Upper lobe of right lung (tissue), 1 donor: ENCODE measurements around the gene SNW1. TPM values are rescaled to one million over a fixed set of nuclear protein-coding genes. Genes with fewer than 3 reads are reported as not detected.
"Not testable (repeated sequence)": the region's sequence is repeated elsewhere in the genome, so short reads cannot be mapped to it uniquely, and the experiment has no call there.

ENCODE experiments used
- ATAC-seq: fragments of 200-7000 bp; cut with Tn5 transposase; one replicate; pipeline ENCODE4 v1.9.1; 2020; ENCODE audit warnings: mild to moderate bottlenecking, moderate library complexity
- DNase-seq: peaks from one replicate; pipeline ENCODE4 v3.0.0-alpha.2; 2020
- H3K27ac ChIP-seq: fragments of 200-600 bp; one replicate; pipeline ENCODE4 v1.8.0; 2022
- H3K27me3 ChIP-seq: fragments of 200-600 bp; one replicate; pipeline ENCODE4 v1.8.0; 2022; ENCODE audit warnings: mild to moderate bottlenecking
- H3K36me3 ChIP-seq: fragments of 200-600 bp; one replicate; pipeline ENCODE4 v1.8.0; 2022
- H3K4me1 ChIP-seq: fragments of 200-600 bp; one replicate; pipeline ENCODE4 v1.8.0; 2022
- H3K4me3 ChIP-seq: fragments of 200-600 bp; one replicate; pipeline ENCODE4 v1.8.0; 2022; ENCODE audit warnings: mild to moderate bottlenecking
- H3K9me3 ChIP-seq: fragments of 200-600 bp; one replicate; pipeline ENCODE4 v1.8.0; 2022
- intact Hi-C: fragments of 100-400 bp; cut with DNase I; formaldehyde crosslinking; loops from one replicate; pipeline ENCODE4 v1.11.0; 2022
- total RNA-seq: library from RNA; stranded (reverse); fragmentation: NEBNext Ultra II Directional; extraction: Animal tissue kit (Norgen Biotek cat#: 25700); gene quantifications from one replicate; pipeline ENCODE4 v1.2.1, GENCODE V29; 2021
- TF ChIP-seq, protein P1 (sequence below): fragments of 200-600 bp; IDR thresholded peaks from one replicate; pipeline ENCODE4 v1.8.0; 2022; ENCODE audit warnings: antibody characterized with exemption
- donor health status: DM: no; HTN: yes; CAD: no; lungs with severe emphysema.

SNW1 gene
- total RNA-seq, 1 donor from 2014 or later, result 64.7 TPM

DNA sequence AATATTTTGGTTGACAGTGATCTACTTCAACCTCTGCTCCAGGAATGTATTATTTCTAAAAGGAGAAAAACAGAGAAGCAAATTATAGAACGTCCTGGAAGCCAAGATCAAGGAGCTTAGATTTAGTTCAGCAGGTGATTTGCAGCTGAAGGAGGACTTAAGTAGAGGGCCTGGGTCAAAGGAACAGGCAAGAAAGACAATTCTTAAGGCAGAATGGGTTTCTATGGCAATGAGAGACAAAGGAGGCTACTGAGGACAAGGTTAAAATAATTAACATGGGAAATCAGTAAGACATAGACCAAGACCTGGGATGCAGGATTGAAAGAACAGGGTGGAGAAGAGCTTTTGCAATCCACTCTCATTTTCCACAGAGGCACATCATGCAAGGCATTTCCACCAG, 2.4 kb upstream of the SNW1 start:
- Histone ChIP-seq H3K27me3 (no peaks in the 10 kb centered on the region), H3K4me3 (no peak overlapping the region), H3K36me3 (no peaks in the 10 kb centered on the region), H3K9me3 (no peaks in the 10 kb centered on the region), H3K4me1 (peaks cover 16% of the 10 kb centered on the region), H3K27ac (no peak overlapping the region)
- TF ChIP-seq, protein P1, sequence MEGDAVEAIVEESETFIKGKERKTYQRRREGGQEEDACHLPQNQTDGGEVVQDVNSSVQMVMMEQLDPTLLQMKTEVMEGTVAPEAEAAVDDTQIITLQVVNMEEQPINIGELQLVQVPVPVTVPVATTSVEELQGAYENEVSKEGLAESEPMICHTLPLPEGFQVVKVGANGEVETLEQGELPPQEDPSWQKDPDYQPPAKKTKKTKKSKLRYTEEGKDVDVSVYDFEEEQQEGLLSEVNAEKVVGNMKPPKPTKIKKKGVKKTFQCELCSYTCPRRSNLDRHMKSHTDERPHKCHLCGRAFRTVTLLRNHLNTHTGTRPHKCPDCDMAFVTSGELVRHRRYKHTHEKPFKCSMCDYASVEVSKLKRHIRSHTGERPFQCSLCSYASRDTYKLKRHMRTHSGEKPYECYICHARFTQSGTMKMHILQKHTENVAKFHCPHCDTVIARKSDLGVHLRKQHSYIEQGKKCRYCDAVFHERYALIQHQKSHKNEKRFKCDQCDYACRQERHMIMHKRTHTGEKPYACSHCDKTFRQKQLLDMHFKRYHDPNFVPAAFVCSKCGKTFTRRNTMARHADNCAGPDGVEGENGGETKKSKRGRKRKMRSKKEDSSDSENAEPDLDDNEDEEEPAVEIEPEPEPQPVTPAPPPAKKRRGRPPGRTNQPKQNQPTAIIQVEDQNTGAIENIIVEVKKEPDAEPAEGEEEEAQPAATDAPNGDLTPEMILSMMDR, result no peak
- intact Hi-C loops, result no loop called here
- DNase-seq, result no peak
- no peak for ATAC-seq

DNA sequence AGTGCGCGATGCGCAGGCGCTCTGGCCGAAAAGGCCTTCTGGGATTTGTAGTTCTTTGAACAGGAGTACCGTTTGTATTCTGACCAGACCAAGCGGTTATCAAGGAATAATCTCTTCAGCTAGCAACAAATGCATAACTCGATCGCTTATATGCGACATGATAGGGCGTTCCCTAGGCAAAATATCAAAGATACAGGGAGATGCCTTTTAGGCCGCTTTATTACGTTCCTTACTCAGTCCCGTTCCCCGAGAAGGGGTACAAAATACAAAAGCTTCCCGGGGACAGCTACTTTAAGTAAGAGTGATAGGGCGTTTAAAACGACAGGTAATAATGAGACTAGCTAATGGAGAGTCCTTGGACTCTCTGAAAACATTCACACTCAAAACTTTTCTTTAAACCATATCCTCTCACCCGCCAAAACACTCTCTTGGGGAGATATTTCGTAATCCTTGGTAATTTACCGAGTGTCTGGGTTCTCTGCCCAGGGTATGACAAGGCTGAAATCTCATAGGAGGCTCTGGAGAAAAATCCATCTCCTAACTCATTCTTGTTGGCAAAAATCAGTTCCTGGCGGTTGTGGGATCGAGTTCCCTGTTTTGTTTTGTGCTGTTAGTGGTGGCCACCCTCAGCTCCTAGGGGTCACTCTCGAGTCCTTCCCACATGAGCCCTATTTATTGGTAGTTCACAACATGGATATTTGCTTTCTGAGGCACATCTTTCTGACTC, 412 bp upstream of the SNW1 start:
- TF ChIP-seq, protein P1, result peak; percentile 35
- H3K27me3 ChIP-seq, result no peaks in the 10 kb centered on the region
- H3K9me3 ChIP-seq, result no peaks in the 10 kb centered on the region
- DNase-seq (no peak), ATAC-seq (peak; percentile 49)
- H3K4me1 ChIP-seq, result peaks cover 16% of the 10 kb centered on the region
- intact Hi-C loops, result no loop called here
- peak overlapping the region; percentile 97 for H3K4me3 ChIP-seq
- peak overlapping the region; percentile 93 for H3K27ac ChIP-seq
- no peaks in the 10 kb centered on the region for H3K36me3 ChIP-seq

DNA sequence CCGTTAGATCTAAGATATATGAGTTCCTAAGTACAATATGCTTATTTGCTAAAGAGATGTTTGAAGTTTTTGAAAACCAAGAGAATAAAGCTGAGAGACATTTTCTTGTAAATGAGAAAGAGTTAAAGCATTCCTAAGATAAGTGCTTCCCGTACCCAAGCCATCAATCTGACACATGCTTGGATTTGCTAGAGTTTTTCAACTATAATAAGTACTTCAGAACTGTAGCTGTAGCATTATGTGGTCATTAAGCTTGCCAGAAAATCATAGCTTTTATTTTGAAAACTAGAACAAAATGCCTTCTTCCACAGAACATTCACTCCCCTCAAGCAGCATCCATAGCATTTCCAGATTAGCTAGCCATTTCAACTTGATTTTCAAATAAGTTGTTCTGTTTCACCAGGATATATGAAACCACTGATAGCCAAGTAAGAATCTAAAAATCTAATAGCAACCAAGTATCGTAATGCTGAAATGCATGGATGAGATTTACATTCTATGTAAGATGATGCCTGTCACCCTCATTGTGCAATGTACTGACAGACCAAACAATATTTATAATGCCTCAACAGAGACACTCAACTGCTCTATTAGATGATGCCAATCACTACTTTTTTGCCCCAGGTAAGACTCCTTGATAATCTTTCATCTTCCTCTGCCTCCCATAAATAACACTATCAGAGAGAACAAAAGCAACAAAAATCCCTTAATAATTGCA, 8.0 kb downstream of the SNW1 start:
- H3K36me3 ChIP-seq, result peaks cover 69% of the 10 kb centered on the region

DNA sequence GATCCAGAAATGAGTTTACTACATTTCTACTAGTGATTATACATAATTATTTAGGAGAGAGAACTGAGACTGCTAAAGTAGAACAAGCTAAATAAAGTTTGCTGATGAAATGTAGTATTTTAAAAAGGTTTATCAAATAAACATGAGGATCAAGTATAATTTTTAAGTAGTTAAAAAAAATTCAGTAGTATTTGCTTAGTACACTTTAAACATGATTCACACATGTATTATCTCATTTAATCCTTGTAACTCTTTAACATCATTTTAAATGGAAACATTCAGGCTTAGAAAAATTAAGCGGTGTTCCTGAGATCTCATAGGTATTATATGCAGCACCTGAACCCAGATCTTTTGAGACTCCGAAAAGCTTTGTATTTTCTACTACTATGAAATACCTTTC, 8.7 kb downstream of the SNW1 start:
- Histone ChIP-seq H3K27me3 (no peaks in the 10 kb centered on the region), H3K36me3 (peaks cover 74% of the 10 kb centered on the region), H3K27ac (no peak overlapping the region), H3K4me3 (no peak overlapping the region), H3K9me3 (no peaks in the 10 kb centered on the region), H3K4me1 (no peaks in the 10 kb centered on the region)
- ATAC-seq (no peak), DNase-seq (no peak)
- intact Hi-C loops, result no loop called here
- TF ChIP-seq, protein P1, result no peak

More for the DNA sequence above, 8.0 kb downstream of the SNW1 start:
- no peaks in the 10 kb centered on the region for H3K27me3 ChIP-seq
- TF ChIP-seq, protein P1, result no peak
- H3K4me3 ChIP-seq, result no peak overlapping the region
- DNase-seq, result no peak
- intact Hi-C loops, result no loop called here
- H3K9me3 ChIP-seq, result no peaks in the 10 kb centered on the region
- no peaks in the 10 kb centered on the region for H3K4me1 ChIP-seq
- H3K27ac ChIP-seq, result no peak overlapping the region
- ATAC-seq, result no peak

DNA sequence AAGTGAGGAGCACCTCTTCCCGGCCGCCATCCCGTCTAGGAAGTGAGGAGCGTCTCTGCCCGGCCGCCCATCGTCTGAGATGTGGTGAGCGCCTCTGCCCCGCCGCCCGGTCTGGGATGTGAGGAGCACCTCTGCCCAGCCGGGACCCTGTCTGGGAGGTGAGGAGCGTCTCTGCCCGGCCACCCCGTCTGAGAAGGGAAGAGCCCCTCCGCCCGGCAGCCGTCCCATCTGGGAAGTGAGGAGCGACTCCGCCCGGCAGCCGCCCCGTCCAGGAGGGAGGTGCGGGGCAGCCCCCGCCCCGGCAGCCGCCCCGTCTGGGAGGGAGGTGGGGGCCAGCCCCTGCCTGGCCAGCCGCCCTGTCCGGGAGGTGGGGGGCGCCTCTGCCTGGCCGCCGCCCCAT, 13.5 kb downstream of the SNW1 start:
- H3K9me3 ChIP-seq, H3K4me3 ChIP-seq, ATAC-seq, H3K4me1 ChIP-seq, DNase-seq, H3K27ac ChIP-seq, intact Hi-C loops, H3K27me3 ChIP-seq: not testable (repeated sequence)
- H3K36me3 ChIP-seq, result peaks cover 82% of the 10 kb centered on the region

DNA sequence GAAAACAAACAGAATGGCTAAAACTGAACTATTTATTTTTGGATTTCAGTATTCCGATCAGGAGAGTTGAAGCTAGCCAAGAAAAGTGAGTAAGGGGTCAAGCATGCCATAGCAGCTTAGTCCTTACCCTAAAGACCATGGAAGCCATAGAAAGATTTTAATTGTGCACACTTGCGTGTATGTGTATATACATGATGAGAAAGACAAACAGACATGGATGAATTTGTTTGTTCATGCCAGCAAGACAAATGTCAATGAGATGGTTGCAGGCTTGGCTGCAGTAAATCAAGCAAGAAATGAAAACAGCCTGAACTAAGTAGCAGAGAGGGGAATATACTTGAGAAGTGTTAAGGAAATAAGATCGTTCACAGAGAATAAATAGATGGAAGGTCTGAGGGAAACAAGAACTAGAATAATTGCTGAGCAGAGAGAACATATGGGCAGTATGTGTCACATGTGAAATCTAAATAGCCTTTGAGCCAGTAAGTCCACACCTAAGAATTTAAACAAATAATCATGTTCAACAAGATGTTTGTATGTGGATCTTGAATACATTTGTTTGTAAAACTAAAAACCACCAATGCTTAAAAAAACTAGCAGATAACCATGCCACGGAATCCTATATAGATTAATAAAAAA, 14.8 kb downstream of the SNW1 start:
- Histone ChIP-seq H3K36me3 (peaks cover 83% of the 10 kb centered on the region), H3K27me3 (no peaks in the 10 kb centered on the region), H3K27ac (no peak overlapping the region), H3K4me3 (no peak overlapping the region), H3K4me1 (no peaks in the 10 kb centered on the region), H3K9me3 (no peaks in the 10 kb centered on the region)
- no peak for ATAC-seq
- TF ChIP-seq, protein P1, result no peak
- DNase-seq, result no peak
- intact Hi-C loops, result no loop called here
